HEK293 (cell line): Measurements from ENCODE around the gene RPS25.

Experiments used
- CTCF ChIA-PET: fragments of 350-600 bp; formaldehyde crosslinking; extraction: SDS; loops from one replicate; lab custom pipeline; 2021; ENCODE audit warnings: antibody characterized with exemption; lab: Yijun Ruan, JAX
- POLR2A ChIA-PET: fragments of 300-600 bp; formaldehyde crosslinking; extraction: SDS; loops from one replicate; lab custom pipeline; 2020; ENCODE audit warnings: antibody characterized with exemption, inconsistent platforms; lab: Yijun Ruan, JAX
- H3K27ac ChIP-seq: fragments of 200-500 bp; sonication (Bioruptor generic); 2 replicates; pipeline ENCODE4 v1.5.1; 2014; ENCODE audit warnings: low read depth, low read length, control low read depth, inconsistent platforms; ENCODE audit errors: extremely low read depth
- H3K36me3 ChIP-seq, 2 experiments: fragments of 200-500 bp in 1 of 2; sonication (Bioruptor generic) in 1 of 2; 1 replicate in 1 of 2; 2 replicates in 1 of 2; pipeline ENCODE4 v1.5.1; 2014 to 2017; ENCODE audit warnings: inconsistent platforms in 2 of 2, low read length in 2 of 2; ENCODE audit not compliant: control insufficient read depth in 2 of 2, insufficient read depth in 1 of 2
- H3K4me1 ChIP-seq: fragments of 200-500 bp; sonication (Bioruptor generic); 2 replicates; pipeline ENCODE4 v1.5.1; 2014; ENCODE audit warnings: mild to moderate bottlenecking, low read length, inconsistent platforms; ENCODE audit not compliant: control insufficient read depth, insufficient read depth
- H3K4me3 ChIP-seq: 2 replicates; pipeline ENCODE4 v1.5.1; 2011; ENCODE audit warnings: low read depth, mild to moderate bottlenecking, control low read depth, low read length, moderate library complexity
- H3K9me3 ChIP-seq: fragments of 200-500 bp; sonication (Bioruptor generic); 2 replicates; pipeline ENCODE4 v1.5.1; 2014; ENCODE audit warnings: low read depth, low read length, inconsistent platforms; ENCODE audit not compliant: control insufficient read depth, insufficient read depth
- HOXA7 ChIP-seq: sonication (generic); formaldehyde crosslinking; IDR thresholded peaks from 2 replicates; pipeline ENCODE4 v1.8.1; 2022; ENCODE audit warnings: missing genetic modification reagents, borderline replicate concordance
- SCRT1 ChIP-seq: fragments of 450-650 bp; formaldehyde crosslinking; IDR thresholded peaks from 2 replicates; pipeline ENCODE4 v1.5.1; 2016; ENCODE audit warnings: missing biosample characterization, missing genetic modification characterization, borderline replicate concordance
- SP3 ChIP-seq: fragments of 450-650 bp; formaldehyde crosslinking; IDR thresholded peaks from 2 replicates; pipeline ENCODE4 v1.5.1; 2016; ENCODE audit warnings: missing biosample characterization, missing genetic modification characterization
- WT1 ChIP-seq: fragments of 450-650 bp; formaldehyde crosslinking; IDR thresholded peaks from 2 replicates; pipeline ENCODE4 v1.5.1; 2016; ENCODE audit warnings: missing biosample characterization, missing genetic modification characterization
- ZBTB11 ChIP-seq: fragments of 450-650 bp; formaldehyde crosslinking; conservative IDR thresholded peaks from 2 replicates; pipeline ENCODE4 v1.5.1; 2016; ENCODE audit warnings: low read depth, missing biosample characterization, missing genetic modification characterization
- ZNF354C ChIP-seq: fragments of 450-650 bp; formaldehyde crosslinking; IDR thresholded peaks from 2 replicates; pipeline ENCODE4 v1.5.1; 2016; ENCODE audit warnings: missing biosample characterization, missing genetic modification characterization, low read depth, borderline replicate concordance
- ZNF366 ChIP-seq: fragments of 450-650 bp; formaldehyde crosslinking; conservative IDR thresholded peaks from 2 replicates; pipeline ENCODE4 v1.5.1; 2016; ENCODE audit warnings: missing biosample characterization, missing genetic modification characterization
- ZNF433 ChIP-seq: fragments of 450-650 bp; formaldehyde crosslinking; IDR thresholded peaks from 2 replicates; pipeline ENCODE4 v1.5.1; 2016; ENCODE audit warnings: missing biosample characterization, missing genetic modification characterization, low read depth
- ZNF48 ChIP-seq: fragments of 450-650 bp; formaldehyde crosslinking; IDR thresholded peaks from 2 replicates; pipeline ENCODE4 v1.5.1; 2016; ENCODE audit warnings: missing biosample characterization, missing genetic modification characterization
- ZNF488 ChIP-seq: fragments of 450-650 bp; formaldehyde crosslinking; IDR thresholded peaks from 2 replicates; pipeline ENCODE4 v1.5.1; 2016; ENCODE audit warnings: missing biosample characterization, missing genetic modification characterization
- ZNF513 ChIP-seq: fragments of 450-650 bp; IDR thresholded peaks from 2 replicates; pipeline ENCODE4 v1.5.1; 2018; ENCODE audit warnings: missing biosample characterization, missing genetic modification characterization
- ZNF596 ChIP-seq: fragments of 450-650 bp; IDR thresholded peaks from 2 replicates; pipeline ENCODE4 v1.5.0; 2018; ENCODE audit warnings: missing biosample characterization, mild to moderate bottlenecking, missing genetic modification characterization, moderate library complexity
- ZNF600 ChIP-seq: fragments of 450-650 bp; formaldehyde crosslinking; IDR thresholded peaks from 2 replicates; pipeline ENCODE4 v1.5.1; 2016; ENCODE audit warnings: missing biosample characterization, missing genetic modification characterization
- ZNF664 ChIP-seq: fragments of 450-650 bp; formaldehyde crosslinking; IDR thresholded peaks from 2 replicates; pipeline ENCODE4 v1.5.1; 2016; ENCODE audit warnings: missing biosample characterization, missing genetic modification characterization
- ZNF76 ChIP-seq: fragments of 450-650 bp; formaldehyde crosslinking; IDR thresholded peaks from 2 replicates; pipeline ENCODE4; 2016; ENCODE audit warnings: low read depth, missing biosample characterization, missing genetic modification characterization, borderline replicate concordance
- ZSCAN23 ChIP-seq: fragments of 450-650 bp; formaldehyde crosslinking; IDR thresholded peaks from 2 replicates; pipeline ENCODE4 v1.5.1; 2016; ENCODE audit warnings: missing biosample characterization, missing genetic modification characterization
- TF ChIP-seq, protein P1 (sequence below): fragments of 450-650 bp; formaldehyde crosslinking; IDR thresholded peaks from 2 replicates; pipeline ENCODE4 v1.5.1; 2016; ENCODE audit warnings: missing biosample characterization, missing genetic modification characterization, borderline replicate concordance
- TF ChIP-seq, protein P2 (sequence below): fragments of 450-650 bp; formaldehyde crosslinking; IDR thresholded peaks from 2 replicates; pipeline ENCODE4 v1.5.1; 2016; ENCODE audit warnings: missing biosample characterization, missing genetic modification characterization
- TF ChIP-seq, protein P3 (sequence below): fragments of 450-650 bp; formaldehyde crosslinking; IDR thresholded peaks from 2 replicates; pipeline ENCODE4 v1.5.1; 2016; ENCODE audit warnings: missing biosample characterization, missing genetic modification characterization

The RPS25 gene

DNA sequence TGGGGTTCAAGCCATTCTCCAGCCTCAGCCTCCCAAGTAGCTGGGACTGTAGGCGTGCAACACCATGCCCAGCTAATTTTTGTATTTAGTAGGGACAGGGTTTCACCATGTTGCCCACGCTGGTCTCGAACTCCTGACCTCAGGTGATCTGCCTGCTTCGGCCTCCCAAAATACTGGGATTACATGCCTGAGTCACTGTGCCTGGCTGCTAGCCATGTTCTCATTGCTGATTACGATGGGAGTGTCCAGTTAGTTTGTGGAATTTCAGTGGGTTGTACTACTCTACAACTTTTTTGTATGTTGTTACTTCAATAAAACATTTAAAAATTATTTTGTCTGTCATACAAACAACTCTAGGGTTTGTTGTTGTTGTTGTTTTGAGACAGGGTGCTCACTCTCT is 44.6 kb upstream of the RPS25 start:
- ChIA-PET POLR2A (interaction anchor here (1.2 kb wide), 1 partner anchor 22 kb away, joined by 3 read pairs; the partner anchor contains the start of gene HMBS), CTCF (interaction anchor here (0.7 kb wide), 1 partner anchor 88 kb away, joined by 3 read pairs; no protein-coding TSS in a partner anchor)
- H3K4me3 ChIP-seq: no peak overlapping the region

GRCh38 chr11:119061256-119061655 is 43.1 kb upstream of the RPS25 start:
- POLR2A ChIA-PET: no interaction called here
- H3K36me3 ChIP-seq: no peaks in the 10 kb centered on the region
- TF ChIP-seq SP3 (no peak), ZNF600 (tag by site-specific recombination) (no peak), ZNF354C (tag by site-specific recombination) (no peak), ZNF76 (tag by site-specific recombination) (no peak), WT1 (tag by site-specific recombination) (no peak), SCRT1 (tag by site-specific recombination) (no peak), ZNF48 (tag by site-specific recombination) (no peak), ZNF664 (no peak), ZNF488 (tag by site-specific recombination) (no peak), ZNF596 (no peak)
- TF ChIP-seq, protein P1, sequence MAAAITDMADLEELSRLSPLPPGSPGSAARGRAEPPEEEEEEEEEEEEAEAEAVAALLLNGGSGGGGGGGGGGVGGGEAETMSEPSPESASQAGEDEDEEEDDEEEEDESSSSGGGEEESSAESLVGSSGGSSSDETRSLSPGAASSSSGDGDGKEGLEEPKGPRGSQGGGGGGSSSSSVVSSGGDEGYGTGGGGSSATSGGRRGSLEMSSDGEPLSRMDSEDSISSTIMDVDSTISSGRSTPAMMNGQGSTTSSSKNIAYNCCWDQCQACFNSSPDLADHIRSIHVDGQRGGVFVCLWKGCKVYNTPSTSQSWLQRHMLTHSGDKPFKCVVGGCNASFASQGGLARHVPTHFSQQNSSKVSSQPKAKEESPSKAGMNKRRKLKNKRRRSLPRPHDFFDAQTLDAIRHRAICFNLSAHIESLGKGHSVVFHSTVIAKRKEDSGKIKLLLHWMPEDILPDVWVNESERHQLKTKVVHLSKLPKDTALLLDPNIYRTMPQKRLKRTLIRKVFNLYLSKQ (tag by site-specific recombination): no peak
- TF ChIP-seq, protein P2, sequence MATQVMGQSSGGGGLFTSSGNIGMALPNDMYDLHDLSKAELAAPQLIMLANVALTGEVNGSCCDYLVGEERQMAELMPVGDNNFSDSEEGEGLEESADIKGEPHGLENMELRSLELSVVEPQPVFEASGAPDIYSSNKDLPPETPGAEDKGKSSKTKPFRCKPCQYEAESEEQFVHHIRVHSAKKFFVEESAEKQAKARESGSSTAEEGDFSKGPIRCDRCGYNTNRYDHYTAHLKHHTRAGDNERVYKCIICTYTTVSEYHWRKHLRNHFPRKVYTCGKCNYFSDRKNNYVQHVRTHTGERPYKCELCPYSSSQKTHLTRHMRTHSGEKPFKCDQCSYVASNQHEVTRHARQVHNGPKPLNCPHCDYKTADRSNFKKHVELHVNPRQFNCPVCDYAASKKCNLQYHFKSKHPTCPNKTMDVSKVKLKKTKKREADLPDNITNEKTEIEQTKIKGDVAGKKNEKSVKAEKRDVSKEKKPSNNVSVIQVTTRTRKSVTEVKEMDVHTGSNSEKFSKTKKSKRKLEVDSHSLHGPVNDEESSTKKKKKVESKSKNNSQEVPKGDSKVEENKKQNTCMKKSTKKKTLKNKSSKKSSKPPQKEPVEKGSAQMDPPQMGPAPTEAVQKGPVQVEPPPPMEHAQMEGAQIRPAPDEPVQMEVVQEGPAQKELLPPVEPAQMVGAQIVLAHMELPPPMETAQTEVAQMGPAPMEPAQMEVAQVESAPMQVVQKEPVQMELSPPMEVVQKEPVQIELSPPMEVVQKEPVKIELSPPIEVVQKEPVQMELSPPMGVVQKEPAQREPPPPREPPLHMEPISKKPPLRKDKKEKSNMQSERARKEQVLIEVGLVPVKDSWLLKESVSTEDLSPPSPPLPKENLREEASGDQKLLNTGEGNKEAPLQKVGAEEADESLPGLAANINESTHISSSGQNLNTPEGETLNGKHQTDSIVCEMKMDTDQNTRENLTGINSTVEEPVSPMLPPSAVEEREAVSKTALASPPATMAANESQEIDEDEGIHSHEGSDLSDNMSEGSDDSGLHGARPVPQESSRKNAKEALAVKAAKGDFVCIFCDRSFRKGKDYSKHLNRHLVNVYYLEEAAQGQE (tag by site-specific recombination): no peak
- TF ChIP-seq, protein P3, sequence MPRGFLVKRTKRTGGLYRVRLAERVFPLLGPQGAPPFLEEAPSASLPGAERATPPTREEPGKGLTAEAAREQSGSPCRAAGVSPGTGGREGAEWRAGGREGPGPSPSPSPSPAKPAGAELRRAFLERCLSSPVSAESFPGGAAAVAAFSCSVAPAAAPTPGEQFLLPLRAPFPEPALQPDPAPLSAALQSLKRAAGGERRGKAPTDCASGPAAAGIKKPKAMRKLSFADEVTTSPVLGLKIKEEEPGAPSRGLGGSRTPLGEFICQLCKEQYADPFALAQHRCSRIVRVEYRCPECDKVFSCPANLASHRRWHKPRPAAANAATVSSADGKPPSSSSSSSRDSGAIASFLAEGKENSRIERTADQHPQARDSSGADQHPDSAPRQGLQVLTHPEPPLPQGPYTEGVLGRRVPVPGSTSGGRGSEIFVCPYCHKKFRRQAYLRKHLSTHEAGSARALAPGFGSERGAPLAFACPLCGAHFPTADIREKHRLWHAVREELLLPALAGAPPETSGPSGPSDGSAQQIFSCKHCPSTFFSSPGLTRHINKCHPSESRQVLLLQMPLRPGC: no peak

More for the DNA sequence above, 44.6 kb upstream of the RPS25 start:
- TF ChIP-seq ZBTB11 (tag by site-specific recombination): no peak
- TF ChIP-seq ZNF513 (tag by site-specific recombination): no peak
- TF ChIP-seq HOXA7: no peak
- no peak for TF ChIP-seq ZSCAN23 (tag by site-specific recombination)
- TF ChIP-seq ZNF366 (tag by site-specific recombination): no peak
- TF ChIP-seq ZNF433 (tag by site-specific recombination): no peak
- no peaks in the 10 kb centered on the region for H3K4me1 ChIP-seq
- H3K9me3 ChIP-seq: no peaks in the 10 kb centered on the region
- no peaks in the 10 kb centered on the region for H3K36me3 ChIP-seq
- H3K27ac ChIP-seq: no peak overlapping the region

More at GRCh38 chr11:119061256-119061655, 43.1 kb upstream of the RPS25 start:
- CTCF ChIA-PET: interaction anchor here (0.6 to 1.3 kb wide), 3 partner anchors 24 to 389 kb away, joined by 3 to 5 read pairs (median 3); no protein-coding TSS in a partner anchor
- no peak overlapping the region for H3K4me3 ChIP-seq
- H3K4me1 ChIP-seq: no peaks in the 10 kb centered on the region
- H3K27ac ChIP-seq: no peak overlapping the region
- H3K9me3 ChIP-seq: no peaks in the 10 kb centered on the region
